Measurements from ENCODE around the gene FILIP1L.

FILIP1L gene

DNA sequence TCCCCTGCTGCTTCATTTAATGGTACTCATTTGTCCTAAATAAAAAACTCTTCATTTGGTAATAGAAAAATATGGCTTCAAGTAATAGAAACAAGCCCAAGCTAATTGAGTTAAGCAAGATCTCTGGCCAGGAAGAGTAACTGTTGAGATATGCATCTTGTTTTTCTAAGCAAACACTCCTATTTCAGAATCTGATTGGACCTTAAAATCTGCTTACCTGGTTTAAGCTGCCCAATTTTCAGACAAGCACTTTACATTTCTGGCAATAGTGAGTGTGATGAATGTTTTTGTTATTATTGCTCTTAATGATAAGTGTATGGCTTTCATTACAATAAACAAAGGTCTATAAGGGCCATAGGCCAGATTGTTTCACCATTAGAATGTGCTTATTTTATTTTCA, 210.4 kb downstream of the FILIP1L start:
- no peaks in the 10 kb centered on the region for H3K9me3 ChIP-seq (ENCODE audit: severe bottlenecking)
- no peak overlapping the region for H3K27ac ChIP-seq
- TF ChIP-seq CTCF (IDR thresholded peaks at IDR 0.05; ENCODE audit: low read depth, low read length): no peak
- H3K36me3 ChIP-seq: no peaks in the 10 kb centered on the region
- H3K27me3 ChIP-seq (ENCODE audit: insufficient read depth, low read depth, severe bottlenecking): no peaks in the 10 kb centered on the region
- no peak for DNase-seq
- H3K4me3 ChIP-seq (ENCODE audit: low read depth, low read length): no peak overlapping the region

DNA sequence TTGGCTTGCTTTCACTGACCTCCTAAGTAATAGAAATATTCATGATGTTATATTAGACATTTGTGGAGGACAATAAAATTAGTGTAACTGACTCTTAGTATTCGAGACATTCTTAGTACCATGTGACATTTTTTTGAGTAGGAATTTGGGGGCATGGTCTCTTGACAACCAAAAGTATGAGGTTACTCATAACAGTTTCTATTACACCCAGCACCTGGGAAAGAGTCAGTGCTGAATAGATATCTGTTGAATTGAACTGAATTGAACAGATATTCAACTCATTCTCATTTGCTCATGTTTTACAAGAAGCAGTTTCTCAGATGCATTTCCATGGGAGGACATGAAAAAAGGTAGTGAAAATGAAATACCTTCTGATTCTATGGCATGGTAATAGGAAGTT, 212.2 kb downstream of the FILIP1L start:
- Histone ChIP-seq H3K27me3 (ENCODE audit: insufficient read depth, low read depth, severe bottlenecking) (no peaks in the 10 kb centered on the region), H3K9me3 (ENCODE audit: severe bottlenecking) (no peaks in the 10 kb centered on the region), H3K4me3 (ENCODE audit: low read depth, low read length) (no peak overlapping the region), H3K27ac (no peak overlapping the region), H3K36me3 (no peaks in the 10 kb centered on the region)
- TF ChIP-seq CTCF (IDR thresholded peaks at IDR 0.05; ENCODE audit: low read depth, low read length): no peak
- DNase-seq: no peak

DNA sequence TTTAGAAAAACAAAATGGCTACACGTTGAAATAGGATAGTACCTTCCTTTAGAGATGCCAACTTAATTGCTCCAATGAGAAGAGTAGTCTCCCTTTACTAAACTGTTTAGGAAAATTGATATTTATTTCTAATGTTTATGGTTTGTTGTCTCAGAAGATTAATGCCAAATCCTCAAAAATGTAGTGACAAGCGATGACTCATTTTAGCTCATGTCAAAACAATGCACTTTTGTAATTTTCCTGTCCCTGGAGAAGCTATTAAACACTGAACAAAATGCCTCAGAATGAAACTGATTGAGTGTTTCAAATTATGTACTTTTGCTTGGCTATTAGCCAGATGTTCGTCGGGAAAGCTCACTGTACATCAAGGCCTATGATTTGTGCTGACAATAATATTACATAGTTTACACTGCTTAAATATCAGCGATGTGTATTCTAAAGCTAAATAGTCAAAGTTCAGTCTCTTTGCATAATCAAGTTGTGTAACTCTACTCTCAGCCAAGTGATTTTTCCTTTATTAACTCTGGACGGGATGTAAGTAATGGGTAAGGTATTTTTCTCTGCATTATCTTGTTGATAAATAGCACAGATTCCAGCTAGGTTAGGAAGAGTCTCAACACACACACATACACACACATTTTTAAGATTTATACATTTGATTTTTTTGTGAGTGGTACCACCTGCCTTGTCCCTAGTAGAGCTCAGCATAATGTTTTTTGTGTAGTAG, 212.9 kb downstream of the FILIP1L start:
- no peak for DNase-seq
- H3K9me3 ChIP-seq (ENCODE audit: severe bottlenecking): no peaks in the 10 kb centered on the region
- TF ChIP-seq CTCF (IDR thresholded peaks at IDR 0.05; ENCODE audit: low read depth, low read length): no peak
- H3K27ac ChIP-seq: no peak overlapping the region
- no peak overlapping the region for H3K4me3 ChIP-seq (ENCODE audit: low read depth, low read length)
- H3K36me3 ChIP-seq: no peaks in the 10 kb centered on the region
- no peaks in the 10 kb centered on the region for H3K27me3 ChIP-seq (ENCODE audit: insufficient read depth, low read depth, severe bottlenecking)

- DNase-seq: no peak
- no peak overlapping the region for H3K27ac ChIP-seq
- no peaks in the 10 kb centered on the region for H3K27me3 ChIP-seq (ENCODE audit: insufficient read depth, low read depth, severe bottlenecking)
- no peak for TF ChIP-seq CTCF (IDR thresholded peaks at IDR 0.05; ENCODE audit: low read depth, low read length)
- no peaks in the 10 kb centered on the region for H3K9me3 ChIP-seq (ENCODE audit: severe bottlenecking)
- no peak overlapping the region for H3K4me3 ChIP-seq (ENCODE audit: low read depth, low read length)
- H3K36me3 ChIP-seq: no peaks in the 10 kb centered on the region
Observed at GRCh38 chr3:99900248-99900647, 214.1 kb downstream of the FILIP1L start.

GRCh38 chr3:99899603-99900002, 214.7 kb downstream of the FILIP1L start:
- Histone ChIP-seq H3K27ac (no peak overlapping the region), H3K9me3 (ENCODE audit: severe bottlenecking) (no peaks in the 10 kb centered on the region), H3K4me3 (ENCODE audit: low read depth, low read length) (no peak overlapping the region), H3K27me3 (ENCODE audit: insufficient read depth, low read depth, severe bottlenecking) (no peaks in the 10 kb centered on the region), H3K36me3 (no peaks in the 10 kb centered on the region)
- no peak for DNase-seq
- no peak for TF ChIP-seq CTCF (IDR thresholded peaks at IDR 0.05; ENCODE audit: low read depth, low read length)

GRCh38 chr3:99896482-99896881, 217.8 kb downstream of the FILIP1L start:
- Histone ChIP-seq H3K27ac (no peak overlapping the region), H3K4me3 (ENCODE audit: low read depth, low read length) (no peak overlapping the region), H3K9me3 (ENCODE audit: severe bottlenecking) (no peaks in the 10 kb centered on the region), H3K27me3 (ENCODE audit: insufficient read depth, low read depth, severe bottlenecking) (no peaks in the 10 kb centered on the region), H3K36me3 (no peaks in the 10 kb centered on the region)
- DNase-seq: no peak
- no peak for TF ChIP-seq CTCF (IDR thresholded peaks at IDR 0.05; ENCODE audit: low read depth, low read length)
